ELR (cell line): Measurements from ENCODE around the gene SUSD1.
A peak's percentile ranks its signal among the peaks of the same experiment; 100 is the strongest.
"Not testable (repeated sequence)": the region's sequence is repeated elsewhere in the genome, so short reads cannot be mapped to it uniquely, and the experiment has no call there.

Experiments used
- DNase-seq: peaks from one replicate; pipeline ENCODE4 v3.0.0-alpha.2; 2015; ENCODE audit warnings: low read depth

Gene SUSD1

GRCh38 chr9:112174965-112175795, at the start of gene SUSD1:
TSS of gene SUSD1 (minus strand) at chr9:112175297. CDS start at chr9:112175235, 62 bp downstream.
- peak; percentile 50 for DNase-seq

GRCh38 chr9:112224401-112225289, 49.5 kb upstream of the SUSD1 start:
- DNase-seq = peak; percentile 75

GRCh38 chr9:112218908-112219307, 43.8 kb upstream of the SUSD1 start:
- no peak for DNase-seq

- no peak for DNase-seq
Observed at GRCh38 chr9:112212926-112213325, 37.8 kb upstream of the SUSD1 start.

- DNase-seq = no peak
Observed at GRCh38 chr9:112207451-112207850, 32.4 kb upstream of the SUSD1 start.

DNA sequence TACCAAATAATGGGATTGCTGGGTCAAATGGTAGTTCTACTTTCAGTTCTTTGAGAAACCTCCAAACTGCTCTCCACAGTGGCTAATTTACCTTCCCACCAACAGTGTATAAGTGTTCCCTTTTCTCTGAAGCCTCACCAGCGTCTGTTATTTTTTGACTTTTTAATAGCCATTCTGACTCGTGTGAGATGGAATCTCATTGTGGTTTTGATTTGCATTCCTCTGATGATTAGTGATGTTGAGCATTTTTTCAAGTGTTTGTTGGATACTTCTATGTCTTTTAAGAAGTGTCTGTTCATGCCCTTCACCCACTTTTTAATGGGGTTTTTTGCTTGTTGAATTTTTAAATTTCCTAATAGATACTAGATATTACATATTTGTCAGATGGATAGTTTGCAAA, 28.4 kb upstream of the SUSD1 start:
- DNase-seq = peak; percentile 76

DNA sequence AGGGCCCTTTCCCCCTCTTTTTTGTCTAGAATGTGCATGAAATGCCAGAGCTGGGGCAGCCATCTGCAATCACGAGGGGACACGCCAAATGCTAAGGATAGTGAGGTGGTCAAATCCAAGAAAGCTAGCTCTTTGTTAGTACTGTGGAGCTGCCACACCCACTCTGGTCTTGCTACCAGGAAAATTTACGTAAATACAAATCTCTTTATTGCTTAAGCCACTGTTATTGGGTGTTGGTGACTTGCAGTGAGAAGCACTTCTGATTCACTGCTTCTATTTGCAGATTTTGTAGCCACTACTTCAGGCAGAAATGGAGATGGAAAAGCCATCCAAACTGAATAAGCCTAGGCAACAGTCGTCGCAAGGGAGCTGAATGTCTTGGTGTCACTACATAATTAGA, 25.6 kb upstream of the SUSD1 start:
- DNase-seq = no peak

GRCh38 chr9:112198646-112199045, 23.5 kb upstream of the SUSD1 start:
- no peak for DNase-seq

DNA sequence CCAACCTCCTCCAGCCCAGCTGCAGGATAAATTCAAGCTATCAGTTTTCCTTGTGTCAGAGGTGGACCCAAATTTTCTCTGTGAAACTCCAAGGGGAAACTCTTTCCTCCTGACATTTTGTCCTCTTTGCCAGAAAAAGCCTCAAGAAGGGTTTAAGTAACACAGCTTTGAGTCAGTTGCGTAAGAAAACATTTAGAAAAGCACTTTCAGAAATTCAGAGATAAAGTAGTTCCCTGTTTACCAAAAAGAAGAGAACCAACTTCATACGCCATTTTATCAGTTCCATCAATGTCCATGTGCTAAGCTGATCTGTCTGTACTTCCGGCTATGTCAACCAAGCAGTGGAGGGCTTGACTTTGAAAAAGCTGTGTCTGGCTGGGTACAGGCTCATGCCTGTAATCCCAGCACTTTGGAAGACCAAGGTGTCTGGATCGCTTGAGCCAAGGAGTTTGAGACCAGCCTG, 19.9 kb upstream of the SUSD1 start:
- DNase-seq = no peak

DNA sequence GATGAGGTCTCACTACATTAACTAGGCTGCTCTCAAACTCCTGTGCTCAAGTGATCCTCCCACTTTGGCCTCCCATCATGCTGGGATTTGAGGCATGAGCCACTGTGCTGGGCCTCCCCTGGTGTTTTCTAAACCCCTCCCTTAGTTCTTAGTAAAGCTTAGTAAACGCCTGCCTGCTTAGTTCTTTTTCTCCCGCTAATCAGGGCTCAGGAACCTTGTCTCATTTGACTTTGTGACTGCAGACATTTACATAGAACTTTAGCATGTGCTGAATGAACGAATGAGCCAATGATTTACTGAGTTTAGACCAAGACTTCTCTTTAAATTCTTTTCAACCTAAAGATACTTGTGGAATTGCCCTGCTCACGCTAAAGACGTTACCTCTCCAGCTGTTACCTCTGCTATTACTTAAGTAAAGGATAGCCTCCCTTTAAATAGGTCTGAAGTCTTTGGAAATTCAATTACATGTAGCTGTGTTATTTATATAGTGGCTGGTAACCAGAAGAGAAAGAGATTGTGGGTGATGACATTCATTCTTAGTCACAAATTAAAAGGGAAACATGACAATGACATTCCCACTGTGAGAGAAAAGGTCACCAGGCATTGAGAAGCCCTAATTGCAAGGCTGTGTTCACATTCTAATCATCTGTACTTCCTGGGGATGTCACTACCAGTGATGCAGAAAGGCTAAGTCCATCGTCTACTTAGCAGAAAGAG, 18.6 kb upstream of the SUSD1 start:
- no peak for DNase-seq

GRCh38 chr9:112190320-112190719, 15.2 kb upstream of the SUSD1 start:
- DNase-seq = not testable (repeated sequence)

DNA sequence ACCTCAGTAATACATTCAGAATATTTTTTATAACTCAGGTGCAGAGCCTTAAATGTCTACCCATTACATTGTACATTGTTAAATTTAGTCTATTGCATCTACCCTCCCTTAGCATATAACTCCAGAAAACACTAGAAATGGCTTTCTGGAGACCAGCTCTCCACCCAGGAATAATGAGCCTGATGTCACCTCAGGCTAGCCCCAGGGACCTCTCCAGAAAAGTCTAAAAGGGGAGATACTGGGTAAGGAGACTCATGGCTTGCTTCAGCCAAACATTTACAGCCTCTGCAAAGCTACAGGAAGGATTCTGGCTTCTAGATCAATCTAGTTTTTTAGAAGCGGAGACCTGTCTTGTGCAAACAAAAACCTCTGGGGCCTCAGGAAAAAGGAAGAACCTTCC, 13.8 kb upstream of the SUSD1 start:
- DNase-seq = no peak

DNA sequence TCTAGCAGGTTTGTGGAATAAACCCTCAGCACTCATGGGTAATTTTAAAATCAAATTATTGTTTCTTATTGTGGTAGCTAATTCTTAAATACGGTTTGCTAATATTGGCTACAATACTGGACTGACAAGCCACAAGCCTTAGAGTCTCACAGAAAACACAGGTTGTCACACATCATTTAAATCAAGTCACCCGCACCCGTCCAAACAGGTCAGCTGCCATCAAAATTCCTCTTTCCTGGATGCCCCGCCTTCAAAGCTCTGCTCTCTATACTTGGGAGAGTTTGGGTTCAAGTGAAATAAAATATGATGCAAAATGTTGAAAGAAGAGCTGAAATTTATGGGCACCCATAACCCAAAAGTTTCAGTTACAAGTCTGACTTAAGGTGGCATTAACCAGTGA, 12.3 kb upstream of the SUSD1 start:
- no peak for DNase-seq

DNA sequence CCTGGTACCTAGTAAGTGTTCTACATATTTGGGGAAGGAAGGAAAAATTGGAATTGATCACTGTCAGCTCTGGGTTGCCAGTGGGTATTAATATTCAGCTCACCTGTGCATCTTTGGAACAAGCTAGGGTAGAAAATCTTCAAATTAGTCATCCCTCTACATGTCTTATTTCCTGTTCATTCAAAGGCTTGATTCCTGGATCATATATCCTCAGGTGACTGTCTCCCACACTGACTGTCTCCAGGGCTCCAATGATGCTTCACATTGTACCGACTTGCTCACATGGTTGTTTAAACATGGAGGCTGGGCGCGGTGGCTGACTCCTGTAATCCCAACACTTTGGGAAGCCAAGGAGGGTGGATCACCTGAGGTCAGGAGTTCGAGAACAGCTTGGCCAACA, 11.6 kb upstream of the SUSD1 start:
- no peak for DNase-seq

GRCh38 chr9:112184946-112185345, 9.8 kb upstream of the SUSD1 start:
- no peak for DNase-seq

DNA sequence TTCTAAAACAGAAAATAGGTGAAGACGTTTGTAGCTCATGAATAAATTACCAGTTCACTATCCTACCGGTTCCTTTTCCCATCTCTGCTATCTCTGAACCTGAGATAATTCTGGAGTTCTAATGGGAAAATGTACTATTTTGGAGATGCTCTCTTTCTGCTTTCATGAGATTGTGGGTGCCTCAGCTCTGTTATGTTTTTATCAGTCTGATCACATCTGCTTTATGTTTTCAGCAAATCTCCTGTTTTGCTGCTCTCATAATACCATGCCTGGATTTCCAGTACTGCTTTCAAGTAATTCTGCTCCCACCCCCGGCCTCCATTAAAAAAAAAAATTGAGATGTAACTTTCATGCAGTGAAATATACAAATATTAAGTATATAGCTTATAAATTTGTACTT, 9.1 kb upstream of the SUSD1 start:
- DNase-seq = no peak

- peak; percentile 31 for DNase-seq
Observed at GRCh38 chr9:112180387-112180881, 5.3 kb upstream of the SUSD1 start.

- no peak for DNase-seq
Observed at GRCh38 chr9:112179816-112180215, 4.7 kb upstream of the SUSD1 start.

- DNase-seq = no peak
Observed at GRCh38 chr9:112176524-112176923, 1.4 kb upstream of the SUSD1 start.

- DNase-seq = no peak
Observed at GRCh38 chr9:112175796-112176315, 759 bp upstream of the SUSD1 start.

- peak; percentile 89 for DNase-seq
Observed at GRCh38 chr9:112174222-112174964, 704 bp downstream of the SUSD1 start.
